Sigmoid colon (tissue), 7 donors: ENCODE data around the gene TCAP. TPM values are rescaled to one million over a fixed set of nuclear protein-coding genes. Genes with fewer than 3 reads are reported as not detected.

Source experiments
- DNase-seq: peaks from one replicate; pipeline ENCODE4 v3.0.0-alpha.2; 2019
- H3K27ac ChIP-seq, 4 donors: fragments of 200-600 bp; sonication (generic); one replicate each; pipeline ENCODE4 v1.5.1; 2016 to 2019; ENCODE audit warnings: mild to moderate bottlenecking in 1 of 4
- H3K27me3 ChIP-seq, 3 donors: fragments of 200-600 bp; sonication (generic); one replicate each; pipeline ENCODE4 v1.5.1; 2019; ENCODE audit warnings: mild to moderate bottlenecking in 1 of 3
- H3K36me3 ChIP-seq, 4 donors: fragments of 200-600 bp; sonication (generic); one replicate each; pipeline ENCODE4 v1.5.1; 2016 to 2019
- H3K4me1 ChIP-seq, 4 donors: fragments of 200-600 bp; sonication (generic); one replicate each; pipeline ENCODE4 v1.5.1; 2017 to 2019
- H3K4me3 ChIP-seq, 4 donors: fragments of 200-600 bp; sonication (generic); one replicate each; pipeline ENCODE4 v1.5.1; 2017 to 2019; ENCODE audit warnings: mild to moderate bottlenecking in 2 of 4, moderate library complexity in 1 of 4
- H3K9me3 ChIP-seq, 4 donors: fragments of 200-600 bp in 3 of 4; sonication (generic) in 3 of 4; one replicate each; pipeline versions ENCODE4 v1.5.1 to v1.6.1; 2013 to 2019
- EP300 ChIP-seq, 4 donors: sonication (generic); formaldehyde crosslinking; IDR thresholded peaks; one replicate each; pipeline ENCODE4 v1.6.1; 2017; ENCODE audit warnings: antibody characterized with exemption in 4 of 4
- POLR2A ChIP-seq, 2 donors: fragments of 450-650 bp; IDR thresholded peaks; one replicate each; pipeline ENCODE4 v1.6.1; 2016; ENCODE audit warnings: antibody characterized with exemption in 2 of 2, mild to moderate bottlenecking in 2 of 2, moderate library complexity in 2 of 2
- POLR2AphosphoS5 ChIP-seq, 4 donors: sonication (generic); formaldehyde crosslinking; IDR thresholded peaks; one replicate each; pipeline ENCODE4 v1.6.1; 2017; ENCODE audit warnings: antibody characterized with exemption in 4 of 4
- WGBS, 2 donors: extraction: QIAGEN DNeasy Blood & Tissue Kit; methylation state at CpG; one replicate each; pipeline ENCODE4 v1.1.7; 2013; 5-methylcytosine and 5-hydroxymethylcytosine counted together
- intact Hi-C: fragments of 100-400 bp; cut with DNase I; formaldehyde crosslinking; loops from one replicate; pipeline ENCODE4 v1.15.1; 2023
- polyA plus RNA-seq, 3 donors: library from polyadenylated mRNA; stranded (reverse); fragments of 200-250 nt; gene quantifications; one replicate each; pipeline ENCODE4 v1.2.3, GENCODE V29; 2013
- total RNA-seq, 4 donors: library from RNA; depleted of rRNA; stranded (reverse); fragments of >200 nt; gene quantifications; one replicate each; pipeline ENCODE4 v1.1.0, GENCODE V29; 2016
- TF ChIP-seq, protein P1 (sequence below), 4 experiments: fragments of 450-650 bp in 3 of 4; fragments of 200-600 bp in 1 of 4; IDR thresholded peaks; one replicate each; pipeline ENCODE4 v1.5.1; 2016 to 2019; ENCODE audit warnings: antibody characterized with exemption in 4 of 4, mild to moderate bottlenecking in 3 of 4, moderate library complexity in 2 of 4
- donor health status: healthy with polysubstance abuse.
- donor health status: Bipolar disorder and iron deficiency.
- donor health status: healthy.

TCAP gene
- total and polyA plus RNA-seq, 7 donors = 0.49 to 3.5 (median 1.1) TPM; not detected in 1

DNA sequence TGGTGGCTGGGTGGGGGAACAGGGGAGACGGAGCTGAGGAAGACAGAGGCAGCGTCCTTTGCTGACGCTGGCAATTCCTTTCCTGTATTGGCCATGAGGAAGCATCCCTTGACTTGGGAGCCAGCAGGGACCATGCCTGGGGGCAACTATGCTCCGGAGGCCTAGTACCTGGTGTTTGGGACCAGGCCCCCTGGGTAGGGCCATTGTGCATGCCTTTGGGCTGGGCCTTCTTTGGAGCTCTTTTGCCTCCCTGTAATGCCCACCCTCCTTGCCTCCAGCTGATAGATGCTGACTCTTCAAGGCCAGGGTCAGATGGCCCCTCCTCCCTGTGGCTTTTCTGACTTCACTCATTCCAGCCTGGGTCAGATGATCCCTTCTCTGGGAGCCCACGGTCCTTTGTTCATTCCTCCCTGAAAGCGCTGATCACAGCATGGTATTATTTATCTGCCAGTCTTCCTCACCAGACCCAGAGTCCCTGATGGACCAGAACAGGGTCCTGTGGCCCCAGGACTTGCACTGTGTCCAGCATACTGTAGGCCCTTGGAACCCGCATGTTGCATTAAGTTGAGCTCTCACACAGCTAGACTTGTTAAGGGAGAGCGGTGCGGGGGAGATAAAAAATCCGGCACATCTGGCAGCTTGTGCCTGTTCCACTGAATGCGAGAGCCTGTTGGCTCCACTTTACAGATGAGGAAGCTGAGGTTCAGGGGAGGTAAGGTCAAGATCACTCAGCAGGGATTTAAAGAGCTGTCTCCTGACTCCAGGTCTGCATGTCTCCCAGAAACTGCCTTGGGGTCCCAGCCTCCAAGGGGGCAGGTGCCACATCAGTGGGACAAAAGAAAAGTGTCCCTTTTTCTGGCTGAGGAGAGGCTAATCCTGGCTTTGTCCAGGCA lies 25.3 kb upstream of the TCAP start:
- no peak overlapping the region for H3K4me3 ChIP-seq
- no peak for TF ChIP-seq POLR2A (IDR thresholded peaks at IDR 0.05)
- no peak overlapping the region for H3K27ac ChIP-seq
- H3K36me3 ChIP-seq = no peaks in the 10 kb centered on the region
- no peak for DNase-seq
- H3K4me1 ChIP-seq = peaks cover 0 to 72% (median 44%) of the 10 kb centered on the region in 4 donors
- WGBS, 2 donors = 89 to 92% methylated on average over 11 of the region's 11 CpGs
- H3K27me3 ChIP-seq = no peaks in the 10 kb centered on the region
- H3K9me3 ChIP-seq = no peaks in the 10 kb centered on the region
- intact Hi-C loops = no loop called here

DNA sequence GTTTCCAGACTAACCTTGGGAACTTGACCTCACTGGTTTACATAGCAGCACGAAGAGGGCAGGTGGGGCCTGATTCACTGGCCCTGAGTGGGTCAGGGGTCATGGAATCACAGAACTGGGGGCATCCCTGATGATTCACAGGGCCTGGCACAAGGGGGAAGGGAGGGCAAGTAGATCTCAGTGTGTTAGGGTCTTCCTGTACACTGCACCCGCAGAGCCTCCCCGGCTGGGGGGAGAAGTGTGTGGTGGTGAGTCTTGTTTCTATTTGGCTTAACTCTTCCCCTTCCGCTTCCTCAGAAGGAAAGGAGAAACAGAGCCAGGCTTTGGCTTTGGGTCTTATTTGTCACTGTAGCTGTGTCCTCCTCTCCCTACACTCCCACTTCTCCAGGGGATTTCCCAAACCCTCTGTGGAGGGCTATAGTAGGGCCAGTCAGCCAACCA lies 24.5 kb upstream of the TCAP start:
- Histone ChIP-seq H3K27ac (no peak overlapping the region), H3K36me3 (no peaks in the 10 kb centered on the region), H3K4me3 (no peak overlapping the region), H3K4me1 (peaks cover 0 to 66% (median 44%) of the 10 kb centered on the region in 4 donors), H3K27me3 (no peaks in the 10 kb centered on the region), H3K9me3 (no peaks in the 10 kb centered on the region)
- TF ChIP-seq EP300 (IDR thresholded peaks at IDR 0.05) (no peak), POLR2AphosphoS5 (IDR thresholded peaks at IDR 0.05) (no peak), POLR2A (IDR thresholded peaks at IDR 0.05) (no peak)
- TF ChIP-seq, protein P1, sequence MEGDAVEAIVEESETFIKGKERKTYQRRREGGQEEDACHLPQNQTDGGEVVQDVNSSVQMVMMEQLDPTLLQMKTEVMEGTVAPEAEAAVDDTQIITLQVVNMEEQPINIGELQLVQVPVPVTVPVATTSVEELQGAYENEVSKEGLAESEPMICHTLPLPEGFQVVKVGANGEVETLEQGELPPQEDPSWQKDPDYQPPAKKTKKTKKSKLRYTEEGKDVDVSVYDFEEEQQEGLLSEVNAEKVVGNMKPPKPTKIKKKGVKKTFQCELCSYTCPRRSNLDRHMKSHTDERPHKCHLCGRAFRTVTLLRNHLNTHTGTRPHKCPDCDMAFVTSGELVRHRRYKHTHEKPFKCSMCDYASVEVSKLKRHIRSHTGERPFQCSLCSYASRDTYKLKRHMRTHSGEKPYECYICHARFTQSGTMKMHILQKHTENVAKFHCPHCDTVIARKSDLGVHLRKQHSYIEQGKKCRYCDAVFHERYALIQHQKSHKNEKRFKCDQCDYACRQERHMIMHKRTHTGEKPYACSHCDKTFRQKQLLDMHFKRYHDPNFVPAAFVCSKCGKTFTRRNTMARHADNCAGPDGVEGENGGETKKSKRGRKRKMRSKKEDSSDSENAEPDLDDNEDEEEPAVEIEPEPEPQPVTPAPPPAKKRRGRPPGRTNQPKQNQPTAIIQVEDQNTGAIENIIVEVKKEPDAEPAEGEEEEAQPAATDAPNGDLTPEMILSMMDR (IDR thresholded peaks at IDR 0.05) = no peak
- WGBS, 2 donors = 45 to 51% methylated on average over 4 of the region's 4 CpGs
- intact Hi-C loops = no loop called here
- no peak for DNase-seq

- intact Hi-C loops = no loop called here
- TF ChIP-seq EP300 (IDR thresholded peaks at IDR 0.05) (no peak), POLR2A (IDR thresholded peaks at IDR 0.05) (no peak), POLR2AphosphoS5 (IDR thresholded peaks at IDR 0.05) (no peak)
- TF ChIP-seq, protein P1 (IDR thresholded peaks at IDR 0.05) = no peak
- Histone ChIP-seq H3K9me3 (no peaks in the 10 kb centered on the region), H3K27me3 (no peaks in the 10 kb centered on the region), H3K4me3 (no peak overlapping the region), H3K27ac (no peak overlapping the region), H3K36me3 (no peaks in the 10 kb centered on the region), H3K4me1 (peaks cover 0 to 61% (median 42%) of the 10 kb centered on the region in 4 donors)
- DNase-seq = no peak
- WGBS, 2 donors = 98 to 99% methylated on average over 4 of the region's 4 CpGs
Observed at GRCh38 chr17:39641097-39641496, 24.1 kb upstream of the TCAP start.

DNA sequence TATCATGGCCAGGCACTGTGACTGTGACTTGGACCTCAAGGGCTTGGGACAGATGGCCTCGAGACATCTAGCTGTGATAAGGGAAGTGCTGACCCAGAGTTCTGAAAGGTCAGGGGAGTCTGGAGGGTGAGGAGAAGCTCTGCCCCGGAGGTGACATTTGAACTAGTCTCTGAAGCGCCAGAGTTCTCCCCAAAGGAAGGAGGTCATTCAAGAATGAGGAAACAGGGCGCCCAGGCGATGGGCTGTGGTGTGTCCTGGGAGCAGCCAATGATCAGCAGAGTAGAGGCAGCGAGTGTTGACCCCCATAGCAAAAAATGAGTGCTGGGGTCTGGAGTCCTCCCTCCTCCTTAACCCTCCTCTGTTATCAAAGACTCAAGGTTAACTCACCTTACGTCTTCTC lies 23.3 kb upstream of the TCAP start:
- Histone ChIP-seq H3K4me1 (peaks cover 0 to 54% (median 36%) of the 10 kb centered on the region in 4 donors), H3K36me3 (no peaks in the 10 kb centered on the region), H3K9me3 (no peaks in the 10 kb centered on the region), H3K27ac (no peak overlapping the region), H3K27me3 (no peaks in the 10 kb centered on the region), H3K4me3 (no peak overlapping the region)
- intact Hi-C loops = no loop called here
- DNase-seq = no peak
- no peak for TF ChIP-seq POLR2A (IDR thresholded peaks at IDR 0.05)
- TF ChIP-seq, protein P1 (IDR thresholded peaks at IDR 0.05) = no peak
- no peak for TF ChIP-seq EP300 (IDR thresholded peaks at IDR 0.05)
- no peak for TF ChIP-seq POLR2AphosphoS5 (IDR thresholded peaks at IDR 0.05)
- 80 to 81% methylated on average over 7 of the region's 7 CpGs for WGBS, 2 donors

- peaks cover 0 to 52% (median 36%) of the 10 kb centered on the region in 4 donors for H3K4me1 ChIP-seq
- WGBS, 2 donors = 82 to 86% methylated on average over 9 of the region's 9 CpGs
- TF ChIP-seq POLR2A (IDR thresholded peaks at IDR 0.05) (no peak), POLR2AphosphoS5 (IDR thresholded peaks at IDR 0.05) (no peak), EP300 (IDR thresholded peaks at IDR 0.05) (no peak)
- TF ChIP-seq, protein P1 (IDR thresholded peaks at IDR 0.05) = no peak
Observed at GRCh38 chr17:39642291-39643074, 22.7 kb upstream of the TCAP start.

More at GRCh38 chr17:39642291-39643074, 22.7 kb upstream of the TCAP start:
- Histone ChIP-seq H3K9me3 (no peaks in the 10 kb centered on the region), H3K4me3 (no peak overlapping the region), H3K27me3 (no peaks in the 10 kb centered on the region), H3K27ac (no peak overlapping the region), H3K36me3 (no peaks in the 10 kb centered on the region)
- intact Hi-C loops = no loop called here
- DNase-seq = no peak
